ENCODE results near the gene PPM1L.

GRCh38 chr3:160781863-160782262, 25.8 kb downstream of the PPM1L start:
- TF ChIP-seq TAF1 (IDR thresholded peaks at IDR 0.05; ENCODE audit: low read depth, low read length) (no peak), POLR2A (IDR thresholded peaks at IDR 0.05; ENCODE audit: low read depth, low read length) (no peak)

All from GM12891 (cell line).